Measurements from ENCODE around the gene RPS3.
"Not testable (repeated sequence)": the region's sequence is repeated elsewhere in the genome, so short reads cannot be mapped to it uniquely, and the experiment has no call there.

Gene RPS3

DNA sequence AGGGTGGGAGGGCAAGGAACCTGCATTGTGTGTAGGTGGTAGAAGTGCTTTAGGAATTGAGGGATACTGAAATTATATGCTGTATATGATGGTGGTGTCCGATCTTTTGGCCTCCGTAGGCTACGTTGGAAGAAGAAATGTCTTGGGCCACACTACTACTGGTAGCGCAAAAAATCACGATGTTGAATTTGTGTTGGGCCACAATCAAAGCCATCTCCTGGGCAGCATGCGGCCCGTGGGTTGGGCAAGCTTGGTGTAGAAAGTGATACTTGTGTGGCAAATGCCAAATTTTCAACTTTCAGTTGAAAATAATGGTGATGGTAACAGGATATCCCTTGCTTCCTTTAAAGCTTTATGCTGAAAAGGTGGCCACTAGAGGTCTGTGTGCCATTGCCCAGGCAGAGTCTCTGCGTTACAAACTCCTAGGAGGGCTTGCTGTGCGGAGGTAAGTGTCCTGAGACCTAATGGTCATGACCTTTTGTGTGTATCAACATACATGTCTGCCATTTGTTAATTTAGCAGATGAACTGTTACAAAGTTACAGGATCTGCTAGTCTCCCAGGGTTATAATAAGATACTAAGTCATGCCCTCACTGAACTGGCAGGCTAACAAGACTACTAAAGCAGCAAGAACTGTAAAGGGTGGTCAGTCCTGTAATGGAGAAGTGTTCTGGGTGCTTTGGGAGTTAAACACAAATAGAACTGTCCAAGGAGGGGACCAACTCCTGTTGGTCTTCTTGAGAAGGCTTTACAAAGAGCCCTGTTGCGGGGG is 2.9 kb downstream of the RPS3 start:
- no peak for DNase-seq (ENCODE audit: low read depth)
- TF ChIP-seq, protein P1, sequence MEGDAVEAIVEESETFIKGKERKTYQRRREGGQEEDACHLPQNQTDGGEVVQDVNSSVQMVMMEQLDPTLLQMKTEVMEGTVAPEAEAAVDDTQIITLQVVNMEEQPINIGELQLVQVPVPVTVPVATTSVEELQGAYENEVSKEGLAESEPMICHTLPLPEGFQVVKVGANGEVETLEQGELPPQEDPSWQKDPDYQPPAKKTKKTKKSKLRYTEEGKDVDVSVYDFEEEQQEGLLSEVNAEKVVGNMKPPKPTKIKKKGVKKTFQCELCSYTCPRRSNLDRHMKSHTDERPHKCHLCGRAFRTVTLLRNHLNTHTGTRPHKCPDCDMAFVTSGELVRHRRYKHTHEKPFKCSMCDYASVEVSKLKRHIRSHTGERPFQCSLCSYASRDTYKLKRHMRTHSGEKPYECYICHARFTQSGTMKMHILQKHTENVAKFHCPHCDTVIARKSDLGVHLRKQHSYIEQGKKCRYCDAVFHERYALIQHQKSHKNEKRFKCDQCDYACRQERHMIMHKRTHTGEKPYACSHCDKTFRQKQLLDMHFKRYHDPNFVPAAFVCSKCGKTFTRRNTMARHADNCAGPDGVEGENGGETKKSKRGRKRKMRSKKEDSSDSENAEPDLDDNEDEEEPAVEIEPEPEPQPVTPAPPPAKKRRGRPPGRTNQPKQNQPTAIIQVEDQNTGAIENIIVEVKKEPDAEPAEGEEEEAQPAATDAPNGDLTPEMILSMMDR (IDR thresholded peaks at IDR 0.05; ENCODE audit: control insufficient read depth, insufficient read depth, low read depth, low read length, missing control alignments), result no peak
- peak overlapping the region; percentile 15 for H3K4me3 ChIP-seq (ENCODE audit: control insufficient read depth, low read depth, low read length)

DNA sequence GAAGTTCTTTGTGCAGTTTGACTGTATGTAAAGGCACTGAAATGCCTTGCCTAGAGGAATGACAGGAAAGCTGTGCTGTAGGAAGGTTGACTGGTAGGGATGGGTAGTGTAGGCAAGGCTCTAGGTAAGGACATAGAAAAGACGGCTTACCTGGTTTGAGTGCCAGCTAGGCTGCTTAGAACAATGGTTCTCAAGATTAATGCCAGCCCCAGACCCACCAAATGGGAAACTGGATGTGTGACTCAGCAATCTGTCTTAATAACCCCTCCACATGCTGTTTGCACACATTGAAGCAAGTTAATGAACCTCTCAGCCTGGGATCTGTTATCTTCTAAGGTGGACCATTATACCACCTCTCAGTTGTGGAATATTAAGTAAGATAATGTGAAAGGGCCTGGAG is 3.7 kb downstream of the RPS3 start:
- H3K4me3 ChIP-seq (ENCODE audit: control insufficient read depth, low read depth, low read length), result no peak overlapping the region

DNA sequence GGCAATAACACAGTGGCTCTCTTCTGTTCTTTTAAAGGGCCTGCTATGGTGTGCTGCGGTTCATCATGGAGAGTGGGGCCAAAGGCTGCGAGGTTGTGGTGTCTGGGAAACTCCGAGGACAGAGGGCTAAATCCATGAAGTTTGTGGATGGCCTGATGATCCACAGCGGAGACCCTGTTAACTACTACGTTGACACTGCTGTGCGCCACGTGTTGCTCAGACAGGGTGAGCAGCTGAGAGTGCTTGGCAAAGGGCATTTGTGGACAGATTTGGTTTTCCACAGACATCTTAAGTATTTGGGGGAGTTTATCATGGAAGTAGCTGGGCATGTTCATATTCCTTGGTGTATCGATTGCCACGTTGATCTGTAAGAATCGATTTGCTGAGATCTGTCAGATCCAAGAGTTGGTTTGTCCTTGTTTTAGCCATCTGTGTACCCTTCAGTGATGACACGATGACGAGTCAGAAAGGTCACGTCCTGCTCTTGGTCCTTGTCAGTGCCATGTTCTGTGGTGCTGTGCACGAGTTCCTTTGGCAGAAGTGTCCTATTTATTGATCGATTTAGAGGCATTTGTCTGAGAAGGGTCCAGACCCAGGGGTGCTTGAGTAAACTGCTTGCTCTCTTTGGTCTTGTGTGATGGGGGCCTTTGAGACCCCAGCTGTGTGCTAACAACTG is 4.8 kb downstream of the RPS3 start:
- TF ChIP-seq, protein P1 (IDR thresholded peaks at IDR 0.05; ENCODE audit: control insufficient read depth, insufficient read depth, low read depth, low read length, missing control alignments), result no peak
- no peak overlapping the region for H3K4me3 ChIP-seq (ENCODE audit: control insufficient read depth, low read depth, low read length)
- no peak for DNase-seq (ENCODE audit: low read depth)

More for the DNA sequence above, 3.7 kb downstream of the RPS3 start:
- no peak for DNase-seq (ENCODE audit: low read depth)
- TF ChIP-seq, protein P1 (IDR thresholded peaks at IDR 0.05; ENCODE audit: control insufficient read depth, insufficient read depth, low read depth, low read length, missing control alignments), result no peak

DNA sequence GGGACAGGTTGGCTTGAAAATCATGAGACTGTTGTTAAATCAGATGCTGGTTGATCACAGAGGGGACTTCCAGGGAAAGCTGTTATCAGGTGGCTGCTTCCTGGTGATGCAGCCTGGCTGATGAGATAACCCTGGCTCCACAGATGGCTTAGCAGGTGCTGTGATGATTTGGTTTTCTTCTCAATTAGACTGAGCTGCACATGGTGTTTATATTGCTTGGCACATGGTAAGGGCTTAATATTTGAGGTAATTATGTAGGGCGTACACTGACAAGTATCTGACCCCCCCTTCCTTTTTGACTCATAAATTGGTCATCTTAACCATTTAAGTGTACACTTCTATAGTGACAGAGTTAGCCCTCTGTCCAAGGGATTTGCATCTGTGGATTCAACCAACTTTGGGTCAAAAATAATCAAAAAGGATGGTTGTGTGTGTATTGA is 7.0 kb downstream of the RPS3 start:
- TF ChIP-seq, protein P1 (IDR thresholded peaks at IDR 0.05; ENCODE audit: control insufficient read depth, insufficient read depth, low read depth, low read length, missing control alignments), result no peak
- no peak overlapping the region for H3K4me3 ChIP-seq (ENCODE audit: control insufficient read depth, low read depth, low read length)
- DNase-seq (ENCODE audit: low read depth), result no peak

DNA sequence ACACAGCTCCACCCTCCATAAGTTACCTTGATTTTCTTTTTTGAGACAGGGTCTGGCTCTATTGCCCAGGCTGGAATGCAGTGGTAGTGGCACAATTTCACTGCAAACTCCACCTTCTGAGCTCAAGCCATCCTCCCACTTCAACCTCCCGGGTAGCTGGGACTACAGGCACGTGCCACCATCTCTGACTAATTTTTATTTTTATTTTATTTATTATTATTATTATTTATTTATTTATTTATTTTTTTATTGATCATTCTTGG is 9.6 kb downstream of the RPS3 start:
- TF ChIP-seq, protein P1 (IDR thresholded peaks at IDR 0.05; ENCODE audit: control insufficient read depth, insufficient read depth, low read depth, low read length, missing control alignments), result no peak
- H3K4me3 ChIP-seq (ENCODE audit: control insufficient read depth, low read depth, low read length), result no peak overlapping the region
- no peak for DNase-seq (ENCODE audit: low read depth)

DNA sequence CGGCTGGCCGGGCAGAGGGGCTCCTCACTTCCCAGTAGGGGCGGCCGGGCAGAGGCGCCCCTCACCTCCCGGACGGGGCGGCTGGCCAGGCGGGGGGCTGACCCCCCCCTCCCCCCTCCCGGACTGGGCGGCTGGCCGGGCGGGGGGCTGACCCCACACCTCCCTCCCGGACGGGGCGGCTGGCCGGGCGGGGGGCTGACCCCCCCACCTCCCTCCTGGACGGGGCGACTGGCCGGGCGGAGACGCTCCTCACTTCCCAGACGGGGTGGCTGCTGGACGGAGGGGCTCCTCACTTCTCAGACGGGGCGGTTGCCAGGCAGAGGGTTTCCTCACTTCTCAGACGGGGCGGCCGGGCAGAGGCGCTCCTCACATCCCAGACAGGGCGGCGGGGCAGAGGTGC is 10.7 kb downstream of the RPS3 start:
- H3K4me3 ChIP-seq (ENCODE audit: control insufficient read depth, low read depth, low read length); DNase-seq (ENCODE audit: low read depth): not testable (repeated sequence)

DNA sequence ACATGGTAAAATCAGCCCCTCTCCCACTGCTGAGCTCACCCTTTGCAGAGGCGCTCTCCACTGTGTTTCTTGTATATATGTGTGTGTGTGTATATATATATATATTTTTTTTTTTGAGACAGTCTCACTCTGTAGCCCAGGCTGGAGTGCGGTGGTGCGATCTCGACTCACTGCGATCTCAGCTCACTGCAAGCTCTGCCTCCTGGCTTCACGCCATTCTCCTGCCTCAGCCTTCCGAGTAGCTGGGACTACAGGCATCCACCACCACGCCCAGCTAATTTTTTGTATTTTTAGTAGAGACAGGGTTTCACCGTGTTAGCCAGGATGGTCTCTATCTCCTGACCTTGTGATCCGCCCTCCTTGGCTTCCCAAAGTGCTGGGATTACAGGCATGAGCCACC is 13.8 kb downstream of the RPS3 start:
- H3K4me3 ChIP-seq (ENCODE audit: control insufficient read depth, low read depth, low read length); DNase-seq (ENCODE audit: low read depth): not testable (repeated sequence)
